ENCODE results near the gene TRIM72. TPM values are rescaled to one million over a fixed set of nuclear protein-coding genes. Genes with fewer than 3 reads are reported as not detected.

The TRIM72 gene
- total and polyA plus RNA-seq, 2 of the 8 experiments (the other 6 are each of a cell fraction or from before 2014, with no cell fraction given) = 0.57 to 2.1 TPM

DNA sequence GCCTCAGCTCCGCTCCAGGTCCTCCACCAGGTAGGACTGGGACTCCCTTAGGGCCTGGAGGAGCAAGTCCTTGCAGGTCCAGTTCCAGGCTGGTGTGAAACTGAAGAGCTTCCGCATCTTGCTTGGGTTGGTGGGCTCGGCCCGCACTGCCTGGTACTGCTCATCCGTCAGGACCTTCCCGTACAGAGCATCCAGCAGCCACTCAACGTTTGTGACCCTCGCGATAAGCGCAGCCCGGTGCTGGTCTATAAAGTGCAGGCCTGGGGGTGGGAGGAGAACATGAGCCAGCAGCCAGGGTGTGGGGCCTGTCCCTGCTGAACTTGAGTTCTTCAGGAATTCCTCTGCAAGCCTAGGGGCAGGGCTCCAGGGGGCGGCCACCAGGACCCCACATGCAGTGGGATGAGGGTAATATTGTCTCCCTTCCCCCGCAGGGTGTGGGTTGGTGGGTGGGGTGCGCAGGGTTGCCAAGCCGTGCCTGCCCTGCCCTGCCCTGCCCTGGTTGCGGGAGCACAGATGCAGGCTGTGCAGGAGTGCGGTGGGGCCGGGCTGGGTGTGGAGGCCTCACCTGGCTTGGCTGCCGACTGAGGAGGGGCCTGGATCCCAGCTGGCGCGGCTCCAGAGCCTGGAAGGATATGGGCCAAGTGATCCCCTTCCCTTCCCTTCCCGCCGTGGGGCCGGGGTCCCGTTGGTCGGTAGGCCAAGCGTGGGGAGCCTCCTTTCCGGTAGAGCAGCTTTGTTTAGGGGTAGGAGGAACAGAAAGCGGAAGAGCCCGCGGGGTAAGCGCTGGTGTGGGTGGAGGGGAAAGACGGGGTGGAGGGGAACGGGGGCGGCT is 12.1 kb upstream of the TRIM72 start (continued):
- TF ChIP-seq HDAC2 (IDR thresholded peaks at IDR 0.05; ENCODE audit: borderline replicate concordance in 1 of 2, low read depth in 2 of 2, low read length in 2 of 2) = peak in 1 of 2 experiments; percentile 15; a peak in 1 of 4 replicates

Data from H1 (cell line).